Chondrocyte (in vitro differentiated cells): ENCODE measurements around the gene CDT1. TPM values are rescaled to one million over a fixed set of nuclear protein-coding genes. Genes with fewer than 3 reads are reported as not detected.

Experiments used
- DNase-seq: peaks from one replicate; pipeline ENCODE4 v3.0.0; 2021; ENCODE audit warnings: mixed read lengths, low spot score
- H3K27ac Mint-ChIP-seq: one replicate; pipeline ENCODE4 v1.8.0; 2021; ENCODE audit warnings: mild to moderate bottlenecking, moderate library complexity, mixed read lengths; ENCODE audit not compliant: unreplicated experiment
- H3K27me3 Mint-ChIP-seq: 2 replicates; pipeline ENCODE4 v1.8.0; 2021; ENCODE audit warnings: low read depth, mixed read lengths
- H3K36me3 Mint-ChIP-seq: 2 replicates; pipeline ENCODE4 v1.8.0; 2021; ENCODE audit warnings: low read depth, mixed read lengths
- H3K4me1 Mint-ChIP-seq: 2 replicates; pipeline ENCODE4 v1.8.0; 2021; ENCODE audit warnings: low read depth, mild to moderate bottlenecking, mixed read lengths
- H3K4me3 Mint-ChIP-seq: one replicate; pipeline ENCODE4 v1.8.0; 2021; ENCODE audit warnings: mild to moderate bottlenecking, moderate library complexity, mixed read lengths; ENCODE audit not compliant: unreplicated experiment
- H3K9me3 Mint-ChIP-seq: 2 replicates; pipeline ENCODE4 v1.8.0; 2021; ENCODE audit warnings: low read depth, mixed read lengths
- total RNA-seq: library from RNA; stranded (reverse); gene quantifications from 3 replicates; pipeline ENCODE4 v1.2.1, GENCODE V29; 2021
- TF ChIP-seq, protein P1 (sequence below): fragments of 200-600 bp; sonication (generic); IDR thresholded peaks from 2 replicates; pipeline ENCODE4 v1.5.0; 2021; ENCODE audit warnings: antibody characterized with exemption, mild to moderate bottlenecking, moderate library complexity

CDT1 gene
- total RNA-seq, 1 donor from 2014 or later, result 3.7 TPM

GRCh38 chr16:88790312-88791211 is 13.0 kb upstream of the CDT1 start:
- TF ChIP-seq, protein P1, sequence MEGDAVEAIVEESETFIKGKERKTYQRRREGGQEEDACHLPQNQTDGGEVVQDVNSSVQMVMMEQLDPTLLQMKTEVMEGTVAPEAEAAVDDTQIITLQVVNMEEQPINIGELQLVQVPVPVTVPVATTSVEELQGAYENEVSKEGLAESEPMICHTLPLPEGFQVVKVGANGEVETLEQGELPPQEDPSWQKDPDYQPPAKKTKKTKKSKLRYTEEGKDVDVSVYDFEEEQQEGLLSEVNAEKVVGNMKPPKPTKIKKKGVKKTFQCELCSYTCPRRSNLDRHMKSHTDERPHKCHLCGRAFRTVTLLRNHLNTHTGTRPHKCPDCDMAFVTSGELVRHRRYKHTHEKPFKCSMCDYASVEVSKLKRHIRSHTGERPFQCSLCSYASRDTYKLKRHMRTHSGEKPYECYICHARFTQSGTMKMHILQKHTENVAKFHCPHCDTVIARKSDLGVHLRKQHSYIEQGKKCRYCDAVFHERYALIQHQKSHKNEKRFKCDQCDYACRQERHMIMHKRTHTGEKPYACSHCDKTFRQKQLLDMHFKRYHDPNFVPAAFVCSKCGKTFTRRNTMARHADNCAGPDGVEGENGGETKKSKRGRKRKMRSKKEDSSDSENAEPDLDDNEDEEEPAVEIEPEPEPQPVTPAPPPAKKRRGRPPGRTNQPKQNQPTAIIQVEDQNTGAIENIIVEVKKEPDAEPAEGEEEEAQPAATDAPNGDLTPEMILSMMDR, result no peak
- H3K4me3 Mint-ChIP-seq, result no peak overlapping the region
- H3K36me3 Mint-ChIP-seq, result no peaks in the 10 kb centered on the region
- H3K27ac Mint-ChIP-seq, result no peak overlapping the region
- no peaks in the 10 kb centered on the region for H3K27me3 Mint-ChIP-seq
- DNase-seq, result no peak
- no peaks in the 10 kb centered on the region for H3K9me3 Mint-ChIP-seq
- peaks cover 14% of the 10 kb centered on the region for H3K4me1 Mint-ChIP-seq

DNA sequence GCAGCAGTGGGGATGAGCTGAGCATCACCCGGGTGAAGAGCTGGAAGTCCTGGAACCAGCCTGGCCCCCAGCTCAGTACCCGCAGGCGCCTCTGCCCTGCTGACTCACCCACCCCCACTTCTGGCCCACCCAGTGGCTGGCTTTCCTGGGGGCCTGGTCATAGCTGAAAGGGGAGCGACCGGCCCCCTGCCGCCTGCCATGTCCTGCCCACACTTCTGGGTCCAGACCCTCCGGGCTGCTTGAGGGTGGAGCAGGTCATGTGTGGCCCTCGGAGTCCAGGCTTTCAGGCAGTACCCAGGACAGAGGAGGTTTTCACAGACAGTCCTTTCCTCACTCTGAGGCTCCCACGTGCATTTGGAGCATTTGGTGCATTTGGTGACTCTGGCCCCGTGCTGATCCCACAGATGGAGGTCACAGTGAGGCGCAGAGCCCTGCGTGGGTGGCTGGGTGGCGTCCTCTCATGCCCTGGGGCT is 11.5 kb upstream of the CDT1 start:
- H3K27ac Mint-ChIP-seq, result no peak overlapping the region
- TF ChIP-seq, protein P1, result no peak
- no peaks in the 10 kb centered on the region for H3K27me3 Mint-ChIP-seq
- no peaks in the 10 kb centered on the region for H3K9me3 Mint-ChIP-seq
- no peaks in the 10 kb centered on the region for H3K36me3 Mint-ChIP-seq
- peak; percentile 88 for DNase-seq
- H3K4me3 Mint-ChIP-seq, result no peak overlapping the region
- peaks cover 14% of the 10 kb centered on the region for H3K4me1 Mint-ChIP-seq

GRCh38 chr16:88792668-88793250 is 10.8 kb upstream of the CDT1 start:
- H3K27me3 Mint-ChIP-seq, result no peaks in the 10 kb centered on the region
- no peaks in the 10 kb centered on the region for H3K36me3 Mint-ChIP-seq
- H3K27ac Mint-ChIP-seq, result no peak overlapping the region
- no peaks in the 10 kb centered on the region for H3K9me3 Mint-ChIP-seq
- TF ChIP-seq, protein P1, result no peak
- H3K4me3 Mint-ChIP-seq, result no peak overlapping the region
- DNase-seq, result no peak
- peaks cover 14% of the 10 kb centered on the region for H3K4me1 Mint-ChIP-seq

DNA sequence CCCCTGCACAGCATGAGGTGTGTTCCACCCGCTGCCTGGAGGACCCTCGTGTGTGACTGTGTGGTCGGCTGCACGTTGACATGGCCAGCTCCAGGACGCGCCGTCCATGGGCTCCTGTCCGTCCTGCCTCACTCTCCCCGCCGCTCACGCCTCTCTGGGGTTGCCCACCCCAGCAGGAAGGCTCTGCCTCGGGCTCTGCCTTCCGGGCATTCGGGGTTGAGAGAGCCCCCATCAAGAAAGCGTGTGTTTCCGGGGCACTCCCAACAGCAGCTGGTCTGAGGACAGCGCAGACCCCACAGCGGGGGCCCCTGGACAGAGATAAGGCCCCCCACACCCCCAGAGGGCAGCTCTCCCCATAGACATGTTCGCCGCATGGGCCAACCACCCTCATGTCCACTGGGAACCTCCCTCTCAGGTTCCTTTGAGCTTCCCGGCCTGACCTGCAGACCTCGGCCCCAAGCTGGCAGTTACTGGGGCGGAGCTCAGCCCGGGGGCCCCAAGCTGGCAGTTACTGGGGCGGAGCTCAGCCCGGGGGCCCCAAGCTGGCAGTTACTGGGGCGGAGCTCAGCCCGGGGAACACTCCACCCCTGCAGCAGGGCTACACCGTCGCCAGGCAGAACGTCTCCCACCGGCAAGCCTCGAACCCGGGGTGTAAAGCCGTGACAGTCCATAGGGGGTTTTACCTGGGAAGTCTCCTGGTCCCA is 10.2 kb upstream of the CDT1 start:
- Mint-ChIP-seq H3K4me3 (no peak overlapping the region), H3K27ac (no peak overlapping the region), H3K9me3 (no peaks in the 10 kb centered on the region), H3K27me3 (no peaks in the 10 kb centered on the region), H3K36me3 (no peaks in the 10 kb centered on the region), H3K4me1 (peaks cover 14% of the 10 kb centered on the region)
- no peak for DNase-seq
- TF ChIP-seq, protein P1, result no peak

DNA sequence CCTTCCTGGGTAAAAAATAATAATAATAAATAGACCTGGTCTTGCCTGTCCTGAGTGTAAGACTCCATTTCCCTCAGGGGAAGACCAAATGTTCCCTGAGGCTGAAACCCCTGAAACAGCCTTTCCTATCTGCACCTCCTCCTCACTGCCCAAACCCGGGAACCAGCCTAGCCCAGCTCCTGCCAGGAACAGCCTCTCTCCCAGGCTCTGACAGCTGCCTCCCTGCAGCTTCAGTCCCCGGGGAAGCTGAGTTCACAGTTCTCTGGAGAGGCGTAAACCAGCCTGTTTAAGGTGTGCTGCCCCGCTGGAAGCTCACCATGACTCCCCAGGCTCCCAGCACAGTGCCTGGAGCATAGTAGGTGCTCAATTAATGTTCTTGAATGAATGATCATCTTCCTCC is 7.3 kb upstream of the CDT1 start:
- Mint-ChIP-seq H3K4me1 (peaks cover 5% of the 10 kb centered on the region), H3K27me3 (no peaks in the 10 kb centered on the region), H3K27ac (no peak overlapping the region), H3K36me3 (no peaks in the 10 kb centered on the region), H3K9me3 (no peaks in the 10 kb centered on the region), H3K4me3 (no peak overlapping the region)
- DNase-seq, result no peak
- TF ChIP-seq, protein P1, result no peak
